BLaER1 treated with 17β-estradiol and CSF1 and Interleukin-3, amounts not matched to agents 10 nM and 100 nM (cell line): ENCODE data around the gene SLC8A3.

ENCODE experiments used
- H3K27ac ChIP-seq, 11 experiments: shearing (Covaris generic); formaldehyde crosslinking; 2 replicates each; pipeline ENCODE4 v1.8.1; 2022
- H3K27me3 ChIP-seq, 11 experiments: shearing (Covaris generic); formaldehyde crosslinking; 2 replicates each; pipeline ENCODE4 v1.8.1; 2022
- H3K36me3 ChIP-seq, 11 experiments: shearing (Covaris generic); formaldehyde crosslinking; 2 replicates each; pipeline ENCODE4 v1.8.1; 2022
- H3K4me1 ChIP-seq, 10 experiments: shearing (Covaris generic); formaldehyde crosslinking; 2 replicates each; pipeline ENCODE4 v1.8.1; 2022
- H3K4me2 ChIP-seq, 11 experiments: shearing (Covaris generic); formaldehyde crosslinking; 2 replicates each; pipeline ENCODE4 v1.8.1; 2022
- H3K4me3 ChIP-seq, 10 experiments: shearing (Covaris generic); formaldehyde crosslinking; 2 replicates each; pipeline ENCODE4 v1.8.1; 2022
- H3K9ac ChIP-seq, 11 experiments: shearing (Covaris generic); formaldehyde crosslinking; 2 replicates each; pipeline ENCODE4 v1.8.1; 2022
- H3K9me3 ChIP-seq, 11 experiments: shearing (Covaris generic); formaldehyde crosslinking; replicated peaks in 1 of 11; 2 replicates each; pipeline ENCODE4 v1.8.1; 2022
- H4K20me1 ChIP-seq, 11 experiments: shearing (Covaris generic); formaldehyde crosslinking; 2 replicates each; pipeline ENCODE4 v1.8.1; 2022
- Cebpa-rat ChIP-seq, 11 experiments: shearing (Covaris generic); IDR thresholded peaks; 2 replicates each; pipeline ENCODE4 v1.8.1; 2022

The SLC8A3 gene

DNA sequence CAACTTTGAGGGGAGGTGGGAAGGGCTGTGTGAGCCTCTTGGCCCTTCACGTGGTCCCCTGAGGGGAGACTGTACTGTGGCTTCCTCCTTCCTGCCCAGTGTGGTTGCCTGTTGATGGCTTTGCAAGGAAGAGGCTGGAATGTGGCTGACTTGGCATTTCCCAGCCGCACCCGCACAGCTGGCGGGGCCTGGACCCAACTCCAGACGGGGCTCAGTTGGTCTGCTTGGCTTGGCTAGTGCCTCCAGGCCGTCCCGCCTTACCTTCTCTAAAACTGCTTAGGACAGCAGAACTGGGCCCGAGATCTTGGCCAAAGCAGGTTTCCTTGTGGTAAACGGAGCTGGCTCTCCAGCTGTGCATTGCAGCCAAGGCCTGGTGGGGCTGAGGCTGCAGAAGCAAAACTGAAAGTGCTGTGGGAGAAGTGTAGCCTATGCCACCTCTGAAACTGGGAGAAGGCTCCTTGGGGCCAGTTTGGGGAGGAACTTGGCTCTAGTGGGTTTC lies 170.0 kb downstream of the SLC8A3 start:
- H3K9ac ChIP-seq = peak overlapping the region; percentile 7 to 67 (median 53); a peak in 16 of 22 replicates
- TF ChIP-seq Cebpa-rat (IDR thresholded peaks at IDR 0.05) = no peak
- no peaks in the 10 kb centered on the region for H3K27me3 ChIP-seq
- peak overlapping the region in 8 of 11 experiments; percentile 53 to 78 (median 68); a peak in 17 of 22 replicates for H3K27ac ChIP-seq
- H3K4me3 ChIP-seq = peak overlapping the region; percentile 22 to 67 (median 54); a peak in 19 of 20 replicates
- peak overlapping the region; percentile 78 to 97 (median 92) for H3K4me2 ChIP-seq
- no peaks in the 10 kb centered on the region for H3K9me3 ChIP-seq
- H3K36me3 ChIP-seq = no peaks in the 10 kb centered on the region
- H3K4me1 ChIP-seq = peaks cover 43 to 63% (median 51%) of the 10 kb centered on the region in 10 experiments
- 0 out of 22 replicates have a peak, but pooled peaks cover 0 to 4% (median 0%) of the 10 kb centered on the region in 11 experiments for H4K20me1 ChIP-seq

DNA sequence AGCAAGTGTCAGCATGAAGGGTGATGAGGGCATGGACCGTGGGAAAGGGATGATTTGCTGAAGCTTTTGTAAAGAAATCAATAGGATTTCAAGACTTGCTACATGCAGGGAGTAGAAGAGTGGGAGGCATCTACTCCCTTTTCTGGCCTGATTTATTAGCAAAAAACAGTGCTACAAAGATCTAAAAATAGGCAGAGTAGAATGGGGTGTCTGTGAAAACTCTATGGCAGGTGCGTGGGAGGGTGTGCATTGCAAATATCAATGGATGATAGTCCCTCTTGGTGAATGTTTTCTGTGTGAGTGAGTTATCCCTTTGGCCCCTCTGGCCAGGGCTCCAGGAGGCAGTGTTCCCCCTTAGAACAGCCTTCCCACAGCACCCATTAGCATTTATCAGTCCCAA lies 170.5 kb downstream of the SLC8A3 start:
- TF ChIP-seq Cebpa-rat (IDR thresholded peaks at IDR 0.05) = no peak
- H4K20me1 ChIP-seq = 0 out of 22 replicates have a peak, but pooled peaks cover 0 to 4% (median 0%) of the 10 kb centered on the region in 11 experiments
- H3K4me3 ChIP-seq = peak overlapping the region in 9 of 10 experiments; percentile 22 to 67 (median 54); a peak in 15 of 20 replicates
- peaks cover 43 to 63% (median 51%) of the 10 kb centered on the region in 10 experiments for H3K4me1 ChIP-seq
- H3K9me3 ChIP-seq = no peaks in the 10 kb centered on the region
- H3K27me3 ChIP-seq = no peaks in the 10 kb centered on the region
- peak overlapping the region; percentile 78 to 97 (median 92) for H3K4me2 ChIP-seq
- no peaks in the 10 kb centered on the region for H3K36me3 ChIP-seq
- H3K27ac ChIP-seq = peak overlapping the region in 8 of 11 experiments; percentile 53 to 78 (median 68); a peak in 16 of 22 replicates
- H3K9ac ChIP-seq = peak overlapping the region in 9 of 11 experiments; percentile 7 to 67 (median 53); a peak in 14 of 22 replicates

- H3K4me1 ChIP-seq = peaks cover 32 to 48% (median 43%) of the 10 kb centered on the region in 10 experiments
Observed at GRCh38 chr14:70014406-70015095, 174.2 kb downstream of the SLC8A3 start.

DNA sequence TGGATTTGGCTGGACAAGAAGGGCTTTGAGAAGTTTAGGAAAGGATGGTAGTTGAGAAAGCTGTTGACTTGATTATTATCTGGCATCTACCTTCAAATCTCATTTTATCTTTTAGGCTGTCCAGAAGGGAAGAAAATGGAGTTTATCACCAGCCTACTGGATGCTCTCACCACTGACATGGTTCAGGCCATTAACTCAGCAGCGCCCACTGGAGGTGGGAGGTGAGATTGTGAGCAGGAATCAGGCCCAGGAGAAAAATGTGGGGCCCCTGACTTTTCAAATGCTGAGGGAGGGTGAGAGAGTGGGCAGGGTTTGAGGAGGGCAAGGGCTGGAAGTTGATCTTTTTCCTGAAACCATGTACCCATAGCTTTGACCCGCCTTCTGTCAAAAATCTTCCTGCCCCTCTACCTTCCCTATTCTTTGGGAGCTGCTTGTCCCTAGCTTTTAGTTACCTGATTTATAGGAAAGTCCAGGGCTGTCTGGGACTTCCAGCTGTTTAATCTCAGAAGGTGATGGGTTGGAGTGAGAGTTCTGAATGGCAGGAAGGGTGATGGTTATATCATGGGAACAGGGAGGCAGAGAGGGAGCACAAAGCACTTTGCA lies 175.4 kb downstream of the SLC8A3 start:
- Histone ChIP-seq H3K9me3 (no peaks in the 10 kb centered on the region), H3K27me3 (no peaks in the 10 kb centered on the region), H3K4me2 (no peak overlapping the region), H3K36me3 (no peaks in the 10 kb centered on the region), H3K4me3 (no peak overlapping the region), H3K27ac (no peak overlapping the region), H4K20me1 (0 out of 22 replicates have a peak, but pooled peaks cover 0 to under 1% (median 0%) of the 10 kb centered on the region in 11 experiments), H3K9ac (no peak overlapping the region), H3K4me1 (peaks cover 31 to 47% (median 41%) of the 10 kb centered on the region in 10 experiments)
- no peak for TF ChIP-seq Cebpa-rat (IDR thresholded peaks at IDR 0.05)

More at GRCh38 chr14:70014406-70015095, 174.2 kb downstream of the SLC8A3 start:
- peak overlapping the region in 2 of 11 experiments; percentile 21 to 49; a peak in 4 of 22 replicates for H3K4me2 ChIP-seq
- H4K20me1 ChIP-seq = 0 out of 22 replicates have a peak, but pooled peaks cover 0 to 4% (median 0%) of the 10 kb centered on the region in 11 experiments
- no peaks in the 10 kb centered on the region for H3K27me3 ChIP-seq
- no peak overlapping the region for H3K9ac ChIP-seq
- H3K9me3 ChIP-seq = no peaks in the 10 kb centered on the region
- no peak overlapping the region for H3K4me3 ChIP-seq
- H3K36me3 ChIP-seq = no peaks in the 10 kb centered on the region
- TF ChIP-seq Cebpa-rat (IDR thresholded peaks at IDR 0.05) = no peak
- H3K27ac ChIP-seq = no peak overlapping the region

- Histone ChIP-seq H3K27me3 (no peaks in the 10 kb centered on the region), H3K4me3 (no peak overlapping the region), H3K36me3 (no peaks in the 10 kb centered on the region), H3K4me1 (peaks cover 28 to 49% (median 39%) of the 10 kb centered on the region in 10 experiments), H3K9ac (no peak overlapping the region), H4K20me1 (no peaks in the 10 kb centered on the region), H3K9me3 (no peaks in the 10 kb centered on the region), H3K27ac (peak overlapping the region in 2 of 11 experiments; percentile 46 to 68; a peak in 2 of 22 replicates), H3K4me2 (peak overlapping the region in 2 of 11 experiments; percentile 10 to 79; a peak in 2 of 22 replicates)
- TF ChIP-seq Cebpa-rat (IDR thresholded peaks at IDR 0.05) = no peak
Observed at GRCh38 chr14:70011708-70012107, 177.0 kb downstream of the SLC8A3 start.

DNA sequence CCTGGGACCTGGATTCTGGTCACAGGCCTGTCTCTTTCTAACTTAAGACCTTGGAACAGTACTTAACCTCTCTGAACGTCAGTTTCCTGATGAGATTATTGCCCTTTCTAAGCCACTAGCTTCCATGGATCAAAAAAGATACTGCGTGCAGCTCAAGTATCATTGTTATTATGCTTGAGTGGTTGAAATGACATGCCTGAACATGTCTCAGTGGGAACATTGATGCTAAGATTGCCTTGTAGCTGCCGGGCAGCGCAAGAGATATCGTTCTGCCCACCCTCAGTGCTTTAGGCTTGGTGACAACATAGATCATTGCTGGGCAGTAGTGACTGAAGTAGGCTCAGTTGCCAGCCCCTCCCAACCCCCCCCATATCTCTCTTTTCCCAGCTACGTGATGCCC lies 177.7 kb downstream of the SLC8A3 start:
- Histone ChIP-seq H3K4me2 (peak overlapping the region in 8 of 11 experiments; percentile 25 to 79 (median 53); a peak in 13 of 22 replicates), H3K27me3 (no peaks in the 10 kb centered on the region), H3K36me3 (no peaks in the 10 kb centered on the region), H3K9me3 (no peaks in the 10 kb centered on the region), H3K9ac (no peak overlapping the region), H3K4me3 (no peak overlapping the region), H4K20me1 (no peaks in the 10 kb centered on the region), H3K4me1 (peaks cover 28 to 54% (median 43%) of the 10 kb centered on the region in 10 experiments), H3K27ac (peak overlapping the region in 6 of 11 experiments; percentile 3 to 68 (median 48); a peak in 8 of 22 replicates)
- no peak for TF ChIP-seq Cebpa-rat (IDR thresholded peaks at IDR 0.05)

GRCh38 chr14:70009961-70010360 lies 178.8 kb downstream of the SLC8A3 start:
- H3K9ac ChIP-seq = no peak overlapping the region
- H4K20me1 ChIP-seq = no peaks in the 10 kb centered on the region
- no peaks in the 10 kb centered on the region for H3K9me3 ChIP-seq
- H3K4me2 ChIP-seq = peak overlapping the region in 8 of 11 experiments; percentile 25 to 79 (median 53); a peak in 12 of 22 replicates
- no peaks in the 10 kb centered on the region for H3K36me3 ChIP-seq
- no peaks in the 10 kb centered on the region for H3K27me3 ChIP-seq
- TF ChIP-seq Cebpa-rat (IDR thresholded peaks at IDR 0.05) = no peak
- H3K4me3 ChIP-seq = no peak overlapping the region
- H3K4me1 ChIP-seq = peaks cover 28 to 54% (median 43%) of the 10 kb centered on the region in 10 experiments
- peak overlapping the region in 1 of 11 experiments; percentile 68; a peak in 1 of 22 replicates for H3K27ac ChIP-seq

GRCh38 chr14:70008284-70009262 lies 180.2 kb downstream of the SLC8A3 start:
- H3K27ac ChIP-seq = peak overlapping the region in 7 of 11 experiments; percentile 2 to 36 (median 8); a peak in 6 of 22 replicates

More at GRCh38 chr14:70008284-70009262, 180.2 kb downstream of the SLC8A3 start:
- Histone ChIP-seq H3K27me3 (no peaks in the 10 kb centered on the region), H3K4me3 (no peak overlapping the region), H3K36me3 (no peaks in the 10 kb centered on the region), H3K4me1 (peaks cover 21 to 54% (median 43%) of the 10 kb centered on the region in 10 experiments), H3K4me2 (peak overlapping the region; percentile 42 to 79 (median 68)), H4K20me1 (no peaks in the 10 kb centered on the region), H3K9me3 (no peaks in the 10 kb centered on the region), H3K9ac (peak overlapping the region in 2 of 11 experiments; percentile 7 to 24; a peak in 3 of 22 replicates)
- no peak for TF ChIP-seq Cebpa-rat (IDR thresholded peaks at IDR 0.05)
